Panc1 (cell line): Measurements from ENCODE around the gene ARSG. TPM values are rescaled to one million over a fixed set of nuclear protein-coding genes. Genes with fewer than 3 reads are reported as not detected.
"Not testable (repeated sequence)": the region's sequence is repeated elsewhere in the genome, so short reads cannot be mapped to it uniquely, and the experiment has no call there.

ENCODE experiments used
- ATAC-seq: fragments of 200-7000 bp; cut with Tn5 transposase; 2 replicates; pipeline ENCODE4 v1.9.1; 2020; ENCODE audit warnings: mild to moderate bottlenecking, moderate library complexity
- BruUV-seq: library from RNA; stranded (reverse); fragments of 400-500 nt; replicated peaks from 2 replicates; lab custom pipeline; 2021; lab: Mats Ljungman, UMichigan
- CTCF ChIA-PET: fragments of 300-600 bp; sonication (Branson Sonifier 250); formaldehyde crosslinking; loops from one replicate; lab custom pipeline; 2022; ENCODE audit warnings: antibody characterized with exemption; lab: Charles Lee
- POLR2A ChIA-PET: fragments of 300-600 bp; sonication (Branson Sonifier 250); formaldehyde crosslinking; loops from one replicate; lab custom pipeline; 2022; ENCODE audit warnings: antibody characterized with exemption; lab: Charles Lee
- DNase-seq: peaks from one replicate; pipeline ENCODE4 v3.0.0-alpha.2; 2010; ENCODE audit warnings: low read depth, low spot score
- H3K27ac ChIP-seq: 2 replicates; pipeline ENCODE4 v1.5.1; 2011; ENCODE audit warnings: mild to moderate bottlenecking, low read length, inconsistent platforms
- H3K27me3 ChIP-seq: fragments of 200-500 bp; sonication (Bioruptor generic); 2 replicates; pipeline ENCODE4 v1.6.0; 2014; ENCODE audit warnings: low read length, inconsistent platforms; ENCODE audit not compliant: control insufficient read depth, insufficient read depth
- H3K36me3 ChIP-seq: fragments of 200-500 bp; sonication (Bioruptor generic); 2 replicates; pipeline ENCODE4 v1.5.1; 2014; ENCODE audit warnings: inconsistent platforms, mild to moderate bottlenecking, low read length, moderate library complexity; ENCODE audit not compliant: control insufficient read depth, insufficient read depth
- H3K4me1 ChIP-seq: 2 replicates; pipeline ENCODE4 v1.5.1; 2011; ENCODE audit warnings: inconsistent platforms, mild to moderate bottlenecking, low read length, moderate library complexity; ENCODE audit not compliant: control insufficient read depth, insufficient read depth
- H3K4me3 ChIP-seq, 2 experiments: 2 replicates each; pipeline ENCODE4 v1.5.1; 2011 to 2012; ENCODE audit warnings: low read depth in 2 of 2, low read length in 2 of 2, mild to moderate bottlenecking in 2 of 2, inconsistent platforms in 1 of 2, moderate library complexity in 1 of 2
- H3K9me3 ChIP-seq: fragments of 200-500 bp; sonication (Bioruptor generic); 2 replicates; pipeline ENCODE4 v1.5.1; 2014; ENCODE audit warnings: low read depth, mild to moderate bottlenecking, inconsistent platforms, low read length, moderate library complexity; ENCODE audit not compliant: control insufficient read depth, insufficient read depth
- POLR2AphosphoS5 ChIP-seq: IDR thresholded peaks from 2 replicates; pipeline ENCODE4 v1.6.1; 2012; ENCODE audit warnings: mild to moderate bottlenecking, low read depth, low read length, moderate library complexity
- SIN3A ChIP-seq: IDR thresholded peaks from 2 replicates; pipeline ENCODE4 v1.6.1; 2012; ENCODE audit warnings: low read depth, mild to moderate bottlenecking, low read length, moderate library complexity, borderline replicate concordance; ENCODE audit not compliant: insufficient read depth
- TCF7L2 ChIP-seq: IDR thresholded peaks from 2 replicates; pipeline ENCODE4 v1.6.1; 2011; ENCODE audit warnings: mild to moderate bottlenecking, low read depth, low read length, inconsistent platforms
- in situ Hi-C: cut with HindIII; loops from 2 replicates; pipeline ENCODE4 v1.10.0; 2016; ENCODE audit warnings: low sequenced_read_pairs, low pct_unique_long_range_greater_than_20kb
- intact Hi-C: fragments of 100-400 bp; cut with micrococcal nuclease; formaldehyde crosslinking; loops from one replicate; pipeline ENCODE4 v1.10.0; 2022; ENCODE audit not compliant: unreplicated experiment
- total RNA-seq: library from RNA; stranded (reverse); gene quantifications from one replicate; pipeline ENCODE4 v1.2.1, GENCODE V29; 2021; ENCODE audit not compliant: unreplicated experiment
- TF ChIP-seq, protein P1 (sequence below), 2 experiments: IDR thresholded peaks; 2 replicates each; pipeline ENCODE4 v1.6.1; 2011 to 2012; ENCODE audit warnings: low read depth in 2 of 2, control low read depth in 1 of 2, low read length in 1 of 2, mild to moderate bottlenecking in 1 of 2, moderate library complexity in 1 of 2; ENCODE audit not compliant: insufficient read depth in 1 of 2
- TF ChIP-seq, protein P2 (sequence below): fragments of 450-650 bp; IDR thresholded peaks from 2 replicates; pipeline ENCODE4 v1.5.1; 2017; ENCODE audit warnings: mild to moderate bottlenecking

Gene ARSG
- total RNA-seq, 1 experiment from 2014 or later, result 2.3 TPM

DNA sequence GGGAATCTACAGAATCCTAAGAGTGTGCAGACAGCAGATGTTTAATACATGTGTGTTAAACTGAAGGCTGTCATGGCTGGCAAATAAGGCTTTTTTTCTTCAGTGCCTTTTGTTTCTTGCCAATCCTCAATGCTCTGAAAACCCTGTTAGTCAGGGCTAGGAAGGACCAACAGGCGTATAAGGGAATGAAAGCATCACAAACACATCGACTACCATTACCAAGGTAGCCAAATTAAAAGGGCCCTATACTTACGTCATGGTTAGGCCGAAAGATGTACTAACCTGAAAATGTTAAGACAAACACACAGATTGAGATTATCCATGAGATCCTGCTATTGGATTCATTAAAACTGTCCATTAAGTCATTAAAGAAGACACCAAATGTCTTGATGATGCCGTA lies 13.5 kb upstream of the ARSG start:
- H3K27ac ChIP-seq, result no peak overlapping the region
- no peaks in the 10 kb centered on the region; the same call in 1 of the 2 replicates for H3K9me3 ChIP-seq
- no peaks in the 10 kb centered on the region for H3K27me3 ChIP-seq
- TF ChIP-seq POLR2AphosphoS5, result no peak
- no peak for TF ChIP-seq SIN3A
- TF ChIP-seq, protein P1, sequence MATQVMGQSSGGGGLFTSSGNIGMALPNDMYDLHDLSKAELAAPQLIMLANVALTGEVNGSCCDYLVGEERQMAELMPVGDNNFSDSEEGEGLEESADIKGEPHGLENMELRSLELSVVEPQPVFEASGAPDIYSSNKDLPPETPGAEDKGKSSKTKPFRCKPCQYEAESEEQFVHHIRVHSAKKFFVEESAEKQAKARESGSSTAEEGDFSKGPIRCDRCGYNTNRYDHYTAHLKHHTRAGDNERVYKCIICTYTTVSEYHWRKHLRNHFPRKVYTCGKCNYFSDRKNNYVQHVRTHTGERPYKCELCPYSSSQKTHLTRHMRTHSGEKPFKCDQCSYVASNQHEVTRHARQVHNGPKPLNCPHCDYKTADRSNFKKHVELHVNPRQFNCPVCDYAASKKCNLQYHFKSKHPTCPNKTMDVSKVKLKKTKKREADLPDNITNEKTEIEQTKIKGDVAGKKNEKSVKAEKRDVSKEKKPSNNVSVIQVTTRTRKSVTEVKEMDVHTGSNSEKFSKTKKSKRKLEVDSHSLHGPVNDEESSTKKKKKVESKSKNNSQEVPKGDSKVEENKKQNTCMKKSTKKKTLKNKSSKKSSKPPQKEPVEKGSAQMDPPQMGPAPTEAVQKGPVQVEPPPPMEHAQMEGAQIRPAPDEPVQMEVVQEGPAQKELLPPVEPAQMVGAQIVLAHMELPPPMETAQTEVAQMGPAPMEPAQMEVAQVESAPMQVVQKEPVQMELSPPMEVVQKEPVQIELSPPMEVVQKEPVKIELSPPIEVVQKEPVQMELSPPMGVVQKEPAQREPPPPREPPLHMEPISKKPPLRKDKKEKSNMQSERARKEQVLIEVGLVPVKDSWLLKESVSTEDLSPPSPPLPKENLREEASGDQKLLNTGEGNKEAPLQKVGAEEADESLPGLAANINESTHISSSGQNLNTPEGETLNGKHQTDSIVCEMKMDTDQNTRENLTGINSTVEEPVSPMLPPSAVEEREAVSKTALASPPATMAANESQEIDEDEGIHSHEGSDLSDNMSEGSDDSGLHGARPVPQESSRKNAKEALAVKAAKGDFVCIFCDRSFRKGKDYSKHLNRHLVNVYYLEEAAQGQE (IDR thresholded peaks at IDR 0.05; ENCODE audit: insufficient read depth in 1 of 2, low read depth in 2 of 2, low read length in 1 of 2), result no peak
- no peak for TF ChIP-seq TCF7L2
- TF ChIP-seq, protein P2, sequence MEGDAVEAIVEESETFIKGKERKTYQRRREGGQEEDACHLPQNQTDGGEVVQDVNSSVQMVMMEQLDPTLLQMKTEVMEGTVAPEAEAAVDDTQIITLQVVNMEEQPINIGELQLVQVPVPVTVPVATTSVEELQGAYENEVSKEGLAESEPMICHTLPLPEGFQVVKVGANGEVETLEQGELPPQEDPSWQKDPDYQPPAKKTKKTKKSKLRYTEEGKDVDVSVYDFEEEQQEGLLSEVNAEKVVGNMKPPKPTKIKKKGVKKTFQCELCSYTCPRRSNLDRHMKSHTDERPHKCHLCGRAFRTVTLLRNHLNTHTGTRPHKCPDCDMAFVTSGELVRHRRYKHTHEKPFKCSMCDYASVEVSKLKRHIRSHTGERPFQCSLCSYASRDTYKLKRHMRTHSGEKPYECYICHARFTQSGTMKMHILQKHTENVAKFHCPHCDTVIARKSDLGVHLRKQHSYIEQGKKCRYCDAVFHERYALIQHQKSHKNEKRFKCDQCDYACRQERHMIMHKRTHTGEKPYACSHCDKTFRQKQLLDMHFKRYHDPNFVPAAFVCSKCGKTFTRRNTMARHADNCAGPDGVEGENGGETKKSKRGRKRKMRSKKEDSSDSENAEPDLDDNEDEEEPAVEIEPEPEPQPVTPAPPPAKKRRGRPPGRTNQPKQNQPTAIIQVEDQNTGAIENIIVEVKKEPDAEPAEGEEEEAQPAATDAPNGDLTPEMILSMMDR, result no peak
- no peak overlapping the region for H3K4me3 ChIP-seq
- ChIA-PET CTCF (no interaction called here), POLR2A (no interaction called here)
- DNase-seq, result no peak
- intact Hi-C loops (no loop called here), in situ Hi-C loops (no loop called here)
- no TSS peak for BruUV-seq
- H3K4me1 ChIP-seq, result no peaks in the 10 kb centered on the region
- no peaks in the 10 kb centered on the region for H3K36me3 ChIP-seq
- ATAC-seq, result no peak

DNA sequence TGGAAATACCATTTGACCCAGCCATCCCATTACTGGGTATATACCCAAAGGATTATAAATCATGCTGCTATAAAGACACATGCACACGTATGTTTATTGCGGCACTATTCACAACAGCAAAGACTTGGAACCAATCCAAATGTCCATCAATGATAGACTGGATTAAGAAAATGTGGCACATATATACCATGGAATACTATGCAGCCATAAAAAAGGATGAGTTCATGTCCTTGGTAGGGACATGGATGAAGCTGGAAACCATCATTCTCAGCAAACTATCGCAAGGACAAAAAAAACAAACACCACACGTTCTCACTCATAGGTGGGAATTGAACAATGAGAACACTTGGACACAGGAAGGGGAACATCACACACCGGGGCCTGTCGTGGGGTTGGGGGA lies 9.3 kb upstream of the ARSG start:
- H3K4me1 ChIP-seq, ATAC-seq, in situ Hi-C loops, POLR2A ChIA-PET, H3K4me3 ChIP-seq, CTCF ChIA-PET, intact Hi-C loops, H3K27me3 ChIP-seq, DNase-seq, BruUV-seq, H3K36me3 ChIP-seq, H3K9me3 ChIP-seq, H3K27ac ChIP-seq: not testable (repeated sequence)

DNA sequence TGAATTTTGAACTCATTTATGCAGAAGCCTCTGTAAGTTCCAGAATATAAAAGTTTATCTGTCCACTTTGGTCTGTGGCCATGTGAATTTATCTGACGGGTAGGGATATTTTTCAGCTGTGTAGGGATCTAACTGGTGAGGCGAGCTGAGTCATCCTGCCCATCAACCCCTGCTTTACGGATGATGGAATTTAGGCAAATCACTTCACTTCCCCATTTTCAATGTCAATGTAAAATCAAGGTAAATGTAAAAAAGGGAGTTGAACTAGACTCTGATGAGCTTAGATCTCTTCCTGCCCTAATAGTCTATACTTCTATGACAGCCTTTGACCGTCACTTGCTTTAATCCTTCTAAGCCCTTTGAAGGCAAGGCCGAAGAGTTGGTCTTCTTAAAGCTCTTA lies 2.9 kb upstream of the ARSG start:
- Histone ChIP-seq H3K36me3 (no peaks in the 10 kb centered on the region), H3K4me3 (no peak overlapping the region), H3K9me3 (no peaks in the 10 kb centered on the region), H3K27ac (no peak overlapping the region), H3K4me1 (0 out of 2 replicates have a peak, but pooled peaks cover 2% of the 10 kb centered on the region), H3K27me3 (peaks cover 4% of the 10 kb centered on the region)
- no peak for TF ChIP-seq TCF7L2
- TF ChIP-seq, protein P2, result no peak
- TF ChIP-seq SIN3A, result no peak
- no peak for TF ChIP-seq POLR2AphosphoS5
- TF ChIP-seq, protein P1 (IDR thresholded peaks at IDR 0.05; ENCODE audit: insufficient read depth in 1 of 2, low read depth in 2 of 2, low read length in 1 of 2), result no peak
- intact Hi-C loops, result no loop called here
- BruUV-seq, result no TSS peak
- ChIA-PET CTCF (no interaction called here), POLR2A (interaction anchor here (0.5 kb wide), 1 partner anchor 167 kb away, joined by 8 read pairs; no protein-coding TSS in a partner anchor)
- in situ Hi-C loops, result no loop called here
- DNase-seq (no peak), ATAC-seq (no peak)
